H54 (cell line): ENCODE results near the gene TRUB1.

Experiments used
- DNase-seq: peaks from one replicate; pipeline ENCODE4 v3.0.0; 2011; ENCODE audit warnings: low spot score, mixed read lengths; ENCODE audit not compliant: insufficient read length
- FAIRE-seq: peaks from 3 replicates; lab custom pipeline; 2011; peaks lifted over from hg19 to GRCh38; lab: Jason Lieb, UNC
- POLR2A ChIP-seq: IDR thresholded peaks from 2 replicates; pipeline ENCODE4 v1.6.1; 2011; ENCODE audit warnings: low read depth, mild to moderate bottlenecking, low read length

TRUB1 gene

DNA sequence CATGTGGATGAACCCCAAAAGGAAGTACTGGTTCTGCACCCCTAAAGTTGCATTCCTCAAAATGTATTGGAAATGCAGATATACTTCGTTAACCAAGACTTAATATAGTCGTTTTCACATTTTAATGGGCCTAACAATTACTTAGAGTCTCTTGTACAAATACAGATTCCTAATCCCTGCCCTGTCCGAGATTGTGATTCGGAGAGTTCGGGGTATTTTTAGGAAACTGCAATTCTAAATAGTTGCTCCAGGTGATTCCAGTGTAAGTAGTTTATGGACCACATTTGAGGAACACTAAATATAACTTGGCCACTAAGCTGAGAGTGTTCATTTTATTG is 830 bp downstream of the TRUB1 start:
- no peak for FAIRE-seq

DNA sequence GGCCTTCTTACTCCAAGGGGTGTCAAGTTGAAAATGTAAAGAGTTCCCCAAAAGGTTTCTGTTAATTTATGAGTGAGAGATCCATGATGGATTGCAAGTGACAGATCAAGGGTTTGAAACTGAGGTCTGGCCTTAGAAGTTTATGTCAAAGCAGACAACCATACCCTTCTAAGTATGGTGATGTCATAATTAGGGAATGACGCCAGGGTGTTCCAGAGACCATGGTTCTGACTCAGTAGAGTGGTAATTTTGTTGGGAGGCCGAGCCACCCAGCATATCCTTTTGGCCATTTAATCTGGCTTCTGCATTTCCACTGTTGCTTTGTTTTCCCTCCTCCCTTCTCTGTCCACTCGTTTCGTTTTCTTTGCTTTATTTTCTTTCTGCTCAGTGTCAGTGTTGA is 2.7 kb downstream of the TRUB1 start:
- TF ChIP-seq POLR2A = no peak
- DNase-seq (no peak), FAIRE-seq (no peak)

More for the DNA sequence above, 830 bp downstream of the TRUB1 start:
- no peak for TF ChIP-seq POLR2A
- no peak for DNase-seq

DNA sequence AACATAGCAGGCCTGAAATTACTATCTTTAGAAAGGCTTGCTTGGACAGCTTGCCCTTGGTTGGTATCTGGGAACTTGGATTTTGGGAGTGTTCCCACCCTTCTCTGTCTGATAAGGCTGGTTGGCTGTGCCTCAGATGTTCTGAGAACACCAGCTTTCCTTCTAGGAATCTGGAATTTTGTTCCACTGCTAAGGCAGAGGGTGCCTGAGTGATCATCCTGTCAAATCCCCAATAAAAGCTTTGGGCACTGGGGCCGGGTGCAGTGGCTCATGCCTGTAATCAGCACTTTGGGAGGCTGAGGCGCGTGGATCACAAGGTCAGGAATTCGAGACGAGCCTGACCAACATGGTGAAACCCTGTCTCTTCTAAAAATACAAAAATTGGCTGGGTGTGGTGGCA is 5.0 kb downstream of the TRUB1 start:
- no peak for TF ChIP-seq POLR2A
- no peak for FAIRE-seq
- DNase-seq = no peak

DNA sequence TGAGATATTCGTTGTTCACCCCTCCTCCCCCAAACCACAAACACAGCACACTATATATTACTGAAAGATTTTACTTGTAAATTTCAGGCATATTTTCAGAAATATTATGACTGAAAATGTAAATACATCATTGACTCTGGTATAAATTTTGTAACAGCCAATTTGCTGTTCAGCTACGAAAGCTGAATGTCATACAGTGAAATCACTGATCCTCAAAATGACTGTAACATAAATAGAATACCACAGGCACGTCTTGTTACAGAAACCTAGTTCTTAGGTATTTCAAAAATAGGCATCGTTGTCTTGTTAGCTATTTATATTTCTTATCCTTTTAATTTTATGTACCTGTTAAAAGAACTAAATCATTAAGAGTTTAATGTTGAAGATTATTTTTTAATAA is 15.1 kb downstream of the TRUB1 start:
- DNase-seq (no peak), FAIRE-seq (no peak)
- TF ChIP-seq POLR2A = no peak

DNA sequence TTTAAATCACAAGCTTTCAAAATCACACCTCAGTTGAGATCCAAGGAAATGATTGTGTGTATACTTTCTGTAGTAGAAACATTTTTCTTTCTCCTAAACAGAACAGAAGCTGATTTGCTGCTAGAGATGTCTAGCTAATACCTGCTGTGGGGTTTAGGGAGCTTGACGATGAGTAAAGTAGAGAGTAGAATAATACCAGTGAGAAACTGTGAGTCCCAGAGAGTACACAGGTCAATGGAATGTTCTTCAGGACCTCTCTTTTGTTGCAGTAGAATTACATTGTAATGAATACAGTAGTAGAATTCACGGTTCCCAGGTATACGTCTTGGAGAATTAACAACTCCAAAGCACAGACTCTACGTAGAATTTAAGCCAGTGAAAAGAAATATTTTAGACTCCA is 18.0 kb downstream of the TRUB1 start:
- no peak for TF ChIP-seq POLR2A
- DNase-seq (no peak), FAIRE-seq (no peak)

DNA sequence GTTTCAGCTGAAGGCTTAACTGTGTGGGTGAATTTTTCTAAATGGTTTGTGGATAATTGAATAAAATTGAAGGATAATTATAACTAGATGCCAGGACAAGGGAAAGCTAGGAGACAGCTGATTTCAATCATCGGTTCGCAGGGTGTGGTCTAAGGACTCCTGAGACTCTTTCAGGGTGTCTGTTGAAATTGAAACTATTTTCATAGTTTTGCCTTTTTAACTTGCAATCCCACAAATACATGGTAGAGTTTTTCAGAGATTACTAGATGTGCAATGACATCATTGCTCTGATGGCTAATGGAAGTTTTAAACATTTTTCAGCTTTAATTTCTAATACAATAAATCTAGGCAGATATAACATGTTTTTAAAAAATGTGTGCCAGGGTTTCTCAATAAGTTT is 18.5 kb downstream of the TRUB1 start:
- no peak for DNase-seq
- no peak for TF ChIP-seq POLR2A
- no peak for FAIRE-seq

DNA sequence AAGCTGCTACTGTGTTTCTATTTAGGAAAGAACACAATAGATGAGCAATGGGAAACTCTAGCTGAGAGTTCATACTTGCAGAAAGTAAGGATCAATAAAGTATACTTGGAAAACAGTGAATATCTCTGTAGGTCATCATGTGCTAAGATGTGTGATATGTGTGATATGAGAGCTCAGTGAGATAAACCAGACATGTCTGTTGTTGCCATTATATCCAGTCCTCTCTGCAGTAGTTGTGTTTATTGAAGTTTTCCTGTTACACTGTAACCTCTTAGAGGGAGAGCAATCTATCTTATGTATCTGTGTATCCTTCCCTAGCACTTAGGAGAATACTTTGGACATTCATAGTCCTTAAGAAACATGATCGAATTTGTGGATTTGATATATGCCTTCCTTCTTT is 19.1 kb downstream of the TRUB1 start:
- TF ChIP-seq POLR2A = no peak
- FAIRE-seq (peak; percentile 20), DNase-seq (no peak)

DNA sequence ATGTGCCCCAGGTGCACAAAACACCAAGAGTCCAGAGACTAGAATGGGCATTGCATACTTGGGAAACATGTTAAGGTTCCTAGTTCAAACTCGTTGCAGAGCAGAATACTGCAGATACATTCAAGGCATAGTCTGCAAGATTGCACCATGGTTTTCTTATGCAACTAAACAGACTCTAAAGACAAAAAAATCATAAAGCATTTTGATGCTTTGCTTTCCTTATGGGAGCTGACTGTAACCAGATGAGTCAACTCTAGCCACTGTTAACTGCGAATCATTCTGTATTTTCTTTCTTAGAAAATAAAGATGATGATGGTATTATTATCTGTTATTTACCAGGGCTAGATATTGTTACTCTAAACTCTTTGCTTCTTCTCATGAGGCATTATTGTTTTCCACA is 19.7 kb downstream of the TRUB1 start:
- FAIRE-seq (peak; percentile 50), DNase-seq (no peak)

DNA sequence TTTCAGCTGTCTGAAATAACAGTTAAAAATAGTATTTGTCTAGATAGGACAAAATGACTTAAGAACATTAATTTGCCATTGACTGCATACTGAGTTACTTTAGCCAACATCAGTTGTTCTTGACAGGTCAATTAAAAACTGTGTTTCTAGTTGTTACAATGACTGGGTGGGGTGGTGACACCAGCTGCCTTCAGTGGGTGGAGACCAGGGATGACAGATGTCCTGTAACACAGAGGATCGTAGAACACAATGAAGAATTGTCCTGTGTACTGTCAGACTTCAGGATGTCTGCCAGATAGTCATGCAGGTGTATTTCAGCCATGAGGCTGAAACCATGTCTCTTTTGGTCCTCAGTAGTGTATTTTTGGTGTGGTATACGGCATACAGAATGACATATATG is 24.4 kb downstream of the TRUB1 start:
- TF ChIP-seq POLR2A = no peak
- FAIRE-seq (no peak), DNase-seq (no peak)

More for the DNA sequence above, 19.7 kb downstream of the TRUB1 start:
- no peak for TF ChIP-seq POLR2A

DNA sequence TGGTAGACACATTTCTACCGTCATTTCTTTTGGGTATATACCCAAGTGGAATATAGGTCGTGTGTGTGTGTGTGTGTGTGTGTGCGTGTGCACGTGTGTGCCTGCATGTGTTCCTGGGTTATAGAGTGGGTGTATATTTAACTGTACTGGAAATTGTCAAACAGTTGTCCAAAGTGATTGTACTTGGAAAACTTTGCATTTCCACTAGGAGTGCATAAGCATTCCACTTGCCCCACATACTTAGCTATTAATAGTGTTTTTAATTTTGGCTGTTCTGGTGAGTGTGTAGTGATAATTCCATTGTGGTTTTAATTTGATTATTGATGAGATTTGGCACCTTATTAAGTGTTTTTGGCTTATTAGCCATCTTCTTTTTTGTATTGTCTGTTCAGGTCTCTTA is 25.9 kb downstream of the TRUB1 start:
- DNase-seq (no peak), FAIRE-seq (no peak)
- no peak for TF ChIP-seq POLR2A

DNA sequence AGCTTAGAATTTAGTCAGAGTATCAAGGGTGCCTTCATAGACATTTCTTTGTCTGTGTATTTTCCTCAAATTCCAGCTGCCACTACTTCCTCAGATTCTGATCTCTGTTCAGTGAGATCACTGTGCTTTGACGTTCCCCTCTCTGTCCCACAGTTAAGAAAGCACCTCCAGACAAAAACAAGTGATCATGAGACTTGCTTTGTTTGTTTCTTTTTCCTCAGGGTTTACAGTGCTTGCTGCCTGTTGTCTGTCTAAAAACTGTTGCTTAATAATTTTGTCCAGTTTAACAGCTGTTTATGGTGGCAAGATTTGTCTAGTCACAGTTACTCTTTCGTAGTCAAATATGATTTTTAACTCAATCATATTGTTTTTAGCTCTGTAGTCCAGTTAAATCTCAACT is 29.1 kb downstream of the TRUB1 start:
- FAIRE-seq = no peak
- no peak for DNase-seq
- TF ChIP-seq POLR2A = no peak

DNA sequence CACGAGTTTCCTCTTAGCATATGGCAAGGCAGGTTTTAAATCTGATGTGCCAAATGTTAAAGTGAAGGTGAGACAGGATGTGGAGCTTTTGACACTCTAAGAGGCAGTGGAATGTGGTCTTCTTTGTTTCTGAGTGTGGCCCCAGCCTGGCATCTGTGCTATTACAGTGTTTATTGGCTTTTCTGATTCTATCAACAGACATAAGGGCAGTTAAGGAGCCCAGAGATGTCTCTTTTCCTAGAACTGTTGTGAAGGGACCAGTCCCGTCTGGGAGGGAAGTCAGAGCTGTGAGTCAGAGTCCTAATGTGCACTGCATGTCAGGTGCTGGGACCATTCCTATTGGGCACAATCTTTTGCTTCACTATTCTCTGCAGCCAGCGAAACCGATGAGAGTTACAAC is 32.5 kb downstream of the TRUB1 start:
- FAIRE-seq (peak; percentile 58), DNase-seq (no peak)
- no peak for TF ChIP-seq POLR2A

DNA sequence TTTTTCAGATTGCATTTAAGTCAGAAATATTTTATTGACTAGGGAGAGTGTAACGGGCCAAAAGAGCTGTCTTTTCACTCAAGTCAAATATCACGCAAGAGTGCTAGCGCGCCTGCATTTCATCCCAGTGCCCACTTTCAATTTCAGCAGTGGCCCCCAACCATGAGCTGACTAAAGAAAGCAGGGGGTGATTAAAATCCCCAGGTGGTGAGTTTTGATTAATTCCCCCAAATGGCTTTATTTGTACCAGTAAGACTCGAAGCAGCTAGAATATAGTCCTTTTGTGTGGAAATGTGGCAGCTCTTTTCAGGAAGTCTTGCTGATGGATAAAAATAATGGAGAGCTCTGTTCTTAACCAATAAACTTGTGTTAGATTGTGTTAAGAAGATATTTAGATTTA is 35.3 kb downstream of the TRUB1 start:
- DNase-seq = no peak
- TF ChIP-seq POLR2A = no peak
- FAIRE-seq = no peak

DNA sequence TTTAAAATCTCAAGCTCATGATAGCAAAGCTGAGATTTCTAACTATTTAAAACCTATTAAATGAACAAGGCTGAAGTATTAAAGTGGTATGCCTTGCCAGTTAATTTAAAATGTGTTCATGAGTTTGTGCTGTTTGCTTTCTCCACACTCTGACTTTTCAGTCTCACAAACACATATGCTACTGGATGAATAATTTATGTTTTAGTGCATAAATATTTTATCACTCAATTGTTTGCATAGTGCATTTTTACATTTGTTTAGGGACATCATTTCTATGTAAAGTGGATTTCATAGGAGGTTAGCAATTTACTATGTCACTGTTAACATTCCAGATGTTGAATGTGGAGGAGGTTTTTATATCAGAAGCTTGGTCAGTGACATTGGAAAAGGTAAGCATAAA is 36.0 kb downstream of the TRUB1 start:
- no peak for FAIRE-seq
- no peak for TF ChIP-seq POLR2A
- no peak for DNase-seq

DNA sequence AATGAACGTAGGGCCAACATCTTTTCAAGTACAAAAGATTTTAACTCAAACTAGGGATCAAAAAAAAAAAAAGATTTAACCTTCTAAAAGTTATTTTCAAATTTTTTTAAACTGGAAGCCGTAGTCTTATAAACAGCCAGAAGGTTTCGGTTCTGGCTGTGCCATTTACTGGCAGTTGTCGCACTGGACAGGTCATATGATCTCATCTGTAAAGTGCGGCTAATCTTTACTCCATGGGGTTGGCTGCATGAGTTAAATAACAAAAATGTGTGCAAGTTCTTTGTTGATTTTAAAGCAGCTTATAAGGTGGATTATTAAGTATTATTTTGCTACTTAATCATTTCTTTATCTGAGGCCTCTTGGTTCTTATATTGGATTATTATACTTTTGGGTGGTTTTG is 36.6 kb downstream of the TRUB1 start:
- DNase-seq = no peak
- no peak for TF ChIP-seq POLR2A

DNA sequence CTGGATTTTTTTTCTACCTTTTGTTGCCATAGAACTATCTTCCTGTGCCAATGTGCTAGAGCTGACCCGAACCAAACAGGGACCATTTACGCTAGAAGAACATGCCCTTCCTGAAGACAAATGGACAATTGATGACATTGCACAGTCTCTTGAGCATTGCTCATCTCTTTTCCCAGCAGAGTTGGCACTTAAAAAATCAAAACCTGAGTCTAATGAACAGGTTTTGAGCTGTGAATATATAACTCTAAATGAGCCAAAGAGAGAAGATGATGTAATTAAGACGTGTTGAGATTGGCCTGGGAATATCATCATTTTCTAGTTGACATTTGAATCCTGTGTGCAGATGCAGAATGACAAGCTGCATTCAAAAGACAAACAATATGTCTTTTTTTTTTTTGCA is 37.1 kb downstream of the TRUB1 start:
- TF ChIP-seq POLR2A = no peak

More for the DNA sequence above, 36.6 kb downstream of the TRUB1 start:
- FAIRE-seq = no peak

More for the DNA sequence above, 37.1 kb downstream of the TRUB1 start:
- no peak for FAIRE-seq
- no peak for DNase-seq
